PFSK-1 (cell line): Measurements from ENCODE around the gene CRYGC.

Source experiments
- POLR2AphosphoS5 ChIP-seq: IDR thresholded peaks from 2 replicates; pipeline ENCODE4 v1.6.1; 2012; ENCODE audit warnings: low read depth, mild to moderate bottlenecking, control low read depth, low read length, moderate library complexity
- SIN3A ChIP-seq: IDR thresholded peaks from 2 replicates; pipeline ENCODE4 v1.6.1; 2012; ENCODE audit warnings: mild to moderate bottlenecking, low read length, moderate library complexity, borderline replicate concordance; ENCODE audit not compliant: insufficient read depth
- TAF1 ChIP-seq: IDR thresholded peaks from 2 replicates; pipeline ENCODE4 v1.6.1; 2012; ENCODE audit warnings: low read length, control low read depth, borderline replicate concordance; ENCODE audit not compliant: insufficient read depth
- TF ChIP-seq, protein P1 (sequence below), 2 experiments: IDR thresholded peaks; 2 replicates each; pipeline versions ENCODE4 v1.6.1 to v1.8.0; 2011 to 2012; ENCODE audit warnings: low read depth in 2 of 2, low read length in 2 of 2, control low read depth in 1 of 2, inconsistent platforms in 1 of 2, mild to moderate bottlenecking in 1 of 2, moderate library complexity in 1 of 2; ENCODE audit not compliant: insufficient read depth in 1 of 2

DNA sequence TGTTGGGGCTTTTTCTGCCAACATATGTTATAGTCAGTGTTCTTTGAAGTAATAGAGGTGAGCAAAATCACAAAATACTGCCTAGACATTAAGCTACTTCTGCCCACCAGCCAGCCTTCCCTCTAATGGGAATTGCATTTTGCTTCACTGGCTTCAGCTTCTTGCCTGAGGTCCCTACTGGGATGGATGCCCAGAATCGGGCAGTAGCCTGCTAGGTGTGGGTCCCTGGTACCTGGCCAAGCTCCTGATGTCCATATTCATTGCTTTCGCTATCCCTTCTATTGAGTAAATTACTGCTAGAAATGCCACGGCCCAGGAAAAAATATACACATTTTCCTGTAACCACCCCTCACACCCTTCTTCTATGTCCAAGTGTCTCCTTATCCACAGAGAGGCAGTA lies 32.3 kb downstream of the CRYGC start:
- TF ChIP-seq, protein P1, sequence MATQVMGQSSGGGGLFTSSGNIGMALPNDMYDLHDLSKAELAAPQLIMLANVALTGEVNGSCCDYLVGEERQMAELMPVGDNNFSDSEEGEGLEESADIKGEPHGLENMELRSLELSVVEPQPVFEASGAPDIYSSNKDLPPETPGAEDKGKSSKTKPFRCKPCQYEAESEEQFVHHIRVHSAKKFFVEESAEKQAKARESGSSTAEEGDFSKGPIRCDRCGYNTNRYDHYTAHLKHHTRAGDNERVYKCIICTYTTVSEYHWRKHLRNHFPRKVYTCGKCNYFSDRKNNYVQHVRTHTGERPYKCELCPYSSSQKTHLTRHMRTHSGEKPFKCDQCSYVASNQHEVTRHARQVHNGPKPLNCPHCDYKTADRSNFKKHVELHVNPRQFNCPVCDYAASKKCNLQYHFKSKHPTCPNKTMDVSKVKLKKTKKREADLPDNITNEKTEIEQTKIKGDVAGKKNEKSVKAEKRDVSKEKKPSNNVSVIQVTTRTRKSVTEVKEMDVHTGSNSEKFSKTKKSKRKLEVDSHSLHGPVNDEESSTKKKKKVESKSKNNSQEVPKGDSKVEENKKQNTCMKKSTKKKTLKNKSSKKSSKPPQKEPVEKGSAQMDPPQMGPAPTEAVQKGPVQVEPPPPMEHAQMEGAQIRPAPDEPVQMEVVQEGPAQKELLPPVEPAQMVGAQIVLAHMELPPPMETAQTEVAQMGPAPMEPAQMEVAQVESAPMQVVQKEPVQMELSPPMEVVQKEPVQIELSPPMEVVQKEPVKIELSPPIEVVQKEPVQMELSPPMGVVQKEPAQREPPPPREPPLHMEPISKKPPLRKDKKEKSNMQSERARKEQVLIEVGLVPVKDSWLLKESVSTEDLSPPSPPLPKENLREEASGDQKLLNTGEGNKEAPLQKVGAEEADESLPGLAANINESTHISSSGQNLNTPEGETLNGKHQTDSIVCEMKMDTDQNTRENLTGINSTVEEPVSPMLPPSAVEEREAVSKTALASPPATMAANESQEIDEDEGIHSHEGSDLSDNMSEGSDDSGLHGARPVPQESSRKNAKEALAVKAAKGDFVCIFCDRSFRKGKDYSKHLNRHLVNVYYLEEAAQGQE (IDR thresholded peaks at IDR 0.05; ENCODE audit: insufficient read depth in 1 of 2, low read depth in 2 of 2, low read length in 2 of 2) = no peak
- TF ChIP-seq SIN3A = no peak
- TF ChIP-seq TAF1 = no peak
- TF ChIP-seq POLR2AphosphoS5 = no peak
